ENCODE measurements around the gene RRM2. TPM values are rescaled to one million over a fixed set of nuclear protein-coding genes. Genes with fewer than 3 reads are reported as not detected.

The RRM2 gene
- total RNA-seq, 1 experiment from 2014 or later = 163 TPM

DNA sequence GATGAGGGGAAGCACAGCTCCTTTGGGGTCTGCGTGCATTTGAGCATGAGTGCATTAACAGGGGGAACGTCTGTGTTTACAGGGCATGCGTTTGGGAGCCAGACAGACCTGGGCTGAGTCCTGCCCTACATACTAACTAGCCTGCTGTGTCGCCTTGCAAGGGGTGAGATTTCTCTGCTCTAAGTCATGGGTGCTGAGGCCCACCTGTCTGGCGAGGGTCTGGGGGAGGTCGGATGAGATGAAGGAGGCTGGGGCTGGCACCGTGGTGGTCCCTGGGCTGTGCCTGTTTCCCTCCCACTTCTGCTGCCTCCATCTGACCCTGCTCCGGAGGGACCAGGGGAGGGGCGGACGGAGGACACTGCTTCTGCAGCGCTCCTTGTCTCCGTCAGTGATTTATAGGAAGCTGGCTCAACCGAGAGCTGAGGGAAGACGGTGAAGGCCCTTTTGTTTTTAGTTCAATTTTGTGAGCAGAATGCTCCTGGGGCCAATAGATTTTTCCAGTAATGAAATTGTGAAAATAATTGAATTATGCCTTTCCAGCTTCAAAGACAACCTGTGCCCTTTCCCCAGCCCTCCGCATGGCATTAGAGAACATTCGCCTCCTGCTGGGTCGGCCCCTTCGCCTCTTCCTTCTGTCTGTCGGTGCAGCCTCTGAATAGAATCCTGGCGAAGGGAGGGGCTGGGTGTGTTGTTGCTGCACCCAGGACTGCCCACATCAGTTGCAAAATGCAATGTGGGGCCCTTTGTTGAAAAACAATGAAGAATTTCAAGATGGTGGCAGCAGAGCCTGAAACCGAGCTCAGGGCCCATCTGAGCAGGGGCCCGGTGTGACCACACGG is 49.7 kb downstream of the RRM2 start:
- H3K9me3 Mint-ChIP-seq = no peaks in the 10 kb centered on the region; a peak in 1 of 5 replicates
- no peaks in the 10 kb centered on the region for H3K27me3 ChIP-seq (ENCODE audit: insufficient read depth, low read length)
- H3K79me2 ChIP-seq (ENCODE audit: insufficient read depth, low read length) = no peaks in the 10 kb centered on the region
- no peak overlapping the region for H2BK120ac ChIP-seq (ENCODE audit: low read depth, low read length, poor library complexity, severe bottlenecking)
- TF ChIP-seq, protein P1, sequence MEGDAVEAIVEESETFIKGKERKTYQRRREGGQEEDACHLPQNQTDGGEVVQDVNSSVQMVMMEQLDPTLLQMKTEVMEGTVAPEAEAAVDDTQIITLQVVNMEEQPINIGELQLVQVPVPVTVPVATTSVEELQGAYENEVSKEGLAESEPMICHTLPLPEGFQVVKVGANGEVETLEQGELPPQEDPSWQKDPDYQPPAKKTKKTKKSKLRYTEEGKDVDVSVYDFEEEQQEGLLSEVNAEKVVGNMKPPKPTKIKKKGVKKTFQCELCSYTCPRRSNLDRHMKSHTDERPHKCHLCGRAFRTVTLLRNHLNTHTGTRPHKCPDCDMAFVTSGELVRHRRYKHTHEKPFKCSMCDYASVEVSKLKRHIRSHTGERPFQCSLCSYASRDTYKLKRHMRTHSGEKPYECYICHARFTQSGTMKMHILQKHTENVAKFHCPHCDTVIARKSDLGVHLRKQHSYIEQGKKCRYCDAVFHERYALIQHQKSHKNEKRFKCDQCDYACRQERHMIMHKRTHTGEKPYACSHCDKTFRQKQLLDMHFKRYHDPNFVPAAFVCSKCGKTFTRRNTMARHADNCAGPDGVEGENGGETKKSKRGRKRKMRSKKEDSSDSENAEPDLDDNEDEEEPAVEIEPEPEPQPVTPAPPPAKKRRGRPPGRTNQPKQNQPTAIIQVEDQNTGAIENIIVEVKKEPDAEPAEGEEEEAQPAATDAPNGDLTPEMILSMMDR (conservative IDR thresholded peaks at IDR 0.05) = no peak
- no peaks in the 10 kb centered on the region for H3K79me1 ChIP-seq (ENCODE audit: insufficient read depth, low read depth, low read length, poor library complexity, severe bottlenecking)
- no peak overlapping the region for H4K91ac ChIP-seq (ENCODE audit: insufficient read length, low read depth, low read length)
- no peaks in the 10 kb centered on the region; the same call in none of the 2 replicates for H3K27me3 Mint-ChIP-seq (ENCODE audit: low read depth)
- no peak overlapping the region for H3K4ac ChIP-seq (ENCODE audit: low read depth, low read length)
- no peak overlapping the region for H4K5ac ChIP-seq (ENCODE audit: insufficient read length, low read depth, low read length)
- H3K23ac ChIP-seq (ENCODE audit: insufficient read length, low read depth, low read length) = no peak overlapping the region
- H3K56ac ChIP-seq (ENCODE audit: insufficient read length, low read depth, low read length) = no peak overlapping the region
- no peak overlapping the region for H3K9ac ChIP-seq (ENCODE audit: extremely low read depth, insufficient read length, low read length)
- no peak overlapping the region for H2BK15ac ChIP-seq (ENCODE audit: low read depth, low read length)
- no peaks in the 10 kb centered on the region for H3K9me3 ChIP-seq (ENCODE audit: control insufficient read depth, low read depth, low read length)
- H2BK12ac ChIP-seq (ENCODE audit: insufficient read length, low read depth, low read length) = no peak overlapping the region
- H3K27ac ChIP-seq (ENCODE audit: insufficient read length, low read depth, low read length) = no peak overlapping the region
- no peak for DNase-seq
- H3K14ac ChIP-seq (ENCODE audit: insufficient read depth, low read length) = no peak overlapping the region
- no peak overlapping the region for H3K4me3 Mint-ChIP-seq
- no CpG with 5 or more reads among the region's 23 CpGs for WGBS (ENCODE audit: extremely low coverage, insufficient read length, low lambda C conversion rate)
- no peak overlapping the region for H2BK20ac ChIP-seq (ENCODE audit: low read depth, low read length, poor library complexity, severe bottlenecking)
- no peak overlapping the region for H2AFZ ChIP-seq (ENCODE audit: low read length)
- peaks cover 15 to 22% of the 10 kb centered on the region in 2 experiments for H3K4me1 Mint-ChIP-seq
- H2BK5ac ChIP-seq (ENCODE audit: insufficient read length, low read length) = no peak overlapping the region
- no peaks in the 10 kb centered on the region; a peak in 2 of 7 replicates for H3K36me3 Mint-ChIP-seq (ENCODE audit: insufficient read depth in 1 of 3, low read depth in 3 of 3)
- H4K20me1 ChIP-seq (ENCODE audit: control insufficient read depth, insufficient read depth, insufficient read length) = peaks cover 3% of the 10 kb centered on the region
- H3K4me1 ChIP-seq (ENCODE audit: insufficient read depth, low read length) = no peaks in the 10 kb centered on the region
- no peak overlapping the region for H4K8ac ChIP-seq (replicated peaks; ENCODE audit: insufficient read length, low read depth, low read length)
- H3T11ph ChIP-seq (ENCODE audit: low read length) = no peak overlapping the region
- no peak overlapping the region for H2AK5ac ChIP-seq (ENCODE audit: insufficient read length, low read length)
- H3K4me2 ChIP-seq (ENCODE audit: insufficient read depth, insufficient read length, low read length) = no peak overlapping the region
- H3K18ac ChIP-seq (ENCODE audit: insufficient read length, low read depth, low read length) = no peak overlapping the region
- H3K27ac Mint-ChIP-seq = peak overlapping the region; percentile 11 to 49 (median 21); a peak in 4 of 7 replicates
- H3K23me2 ChIP-seq (ENCODE audit: insufficient read length, low read depth, low read length, poor library complexity, severe bottlenecking) = no peaks in the 10 kb centered on the region
